Measurements from ENCODE around the gene GPR55. TPM values are rescaled to one million over a fixed set of nuclear protein-coding genes. Genes with fewer than 3 reads are reported as not detected.

GPR55 gene
- total and polyA plus RNA-seq, 2 donors, result 1.9 to 2.1 TPM

GRCh38 chr2:230906471-230907230 lies 18.4 kb downstream of the GPR55 start:
- WGBS, result 94% methylated on average over 15 of the region's 15 CpGs
- no peak overlapping the region for H3K27ac ChIP-seq (ENCODE audit: low read depth in 1 of 2, low read length in 1 of 2)
- no peaks in the 10 kb centered on the region for H3K9me3 ChIP-seq (ENCODE audit: control insufficient read depth in 2 of 2, insufficient read depth in 1 of 2, low read length in 1 of 2)
- peaks cover 14 to 52% of the 10 kb centered on the region in 2 donors for H3K4me1 ChIP-seq (ENCODE audit: control insufficient read depth in 2 of 2, insufficient read depth in 2 of 2, low read length in 2 of 2)
- DNase-seq (ENCODE audit: low read depth in 6 of 9, low spot score in 9 of 9), result no peak
- H3K4me3 ChIP-seq (ENCODE audit: low read length in 2 of 2), result no peak overlapping the region
- peaks cover 0 to 4% of the 10 kb centered on the region in 2 donors for H3K36me3 ChIP-seq (ENCODE audit: control insufficient read depth in 2 of 2, insufficient read depth in 2 of 2, low read length in 1 of 2)
- no peaks in the 10 kb centered on the region for H3K27me3 ChIP-seq (ENCODE audit: control insufficient read depth in 2 of 2, insufficient read depth in 1 of 2, low read length in 1 of 2)

- peak overlapping the region; percentile 18 to 46 for H3K27ac ChIP-seq (ENCODE audit: low read depth in 1 of 2, low read length in 1 of 2)
- 36% methylated on average over 18 of the region's 18 CpGs for WGBS
- no peaks in the 10 kb centered on the region for H3K27me3 ChIP-seq (ENCODE audit: control insufficient read depth in 2 of 2, insufficient read depth in 1 of 2, low read length in 1 of 2)
- peaks cover 0 to 4% of the 10 kb centered on the region in 2 donors for H3K36me3 ChIP-seq (ENCODE audit: control insufficient read depth in 2 of 2, insufficient read depth in 2 of 2, low read length in 1 of 2)
- no peaks in the 10 kb centered on the region for H3K9me3 ChIP-seq (ENCODE audit: control insufficient read depth in 2 of 2, insufficient read depth in 1 of 2, low read length in 1 of 2)
- no peak overlapping the region for H3K4me3 ChIP-seq (ENCODE audit: low read length in 2 of 2)
- peaks cover 14 to 52% of the 10 kb centered on the region in 2 donors for H3K4me1 ChIP-seq (ENCODE audit: control insufficient read depth in 2 of 2, insufficient read depth in 2 of 2, low read length in 2 of 2)
- DNase-seq (ENCODE audit: low read depth in 6 of 9, low spot score in 9 of 9), result peak; percentile 50 to 95 (median 82)
These were observed 19.3 kb downstream of the GPR55 start for GRCh38 chr2:230905448-230906421.

DNA sequence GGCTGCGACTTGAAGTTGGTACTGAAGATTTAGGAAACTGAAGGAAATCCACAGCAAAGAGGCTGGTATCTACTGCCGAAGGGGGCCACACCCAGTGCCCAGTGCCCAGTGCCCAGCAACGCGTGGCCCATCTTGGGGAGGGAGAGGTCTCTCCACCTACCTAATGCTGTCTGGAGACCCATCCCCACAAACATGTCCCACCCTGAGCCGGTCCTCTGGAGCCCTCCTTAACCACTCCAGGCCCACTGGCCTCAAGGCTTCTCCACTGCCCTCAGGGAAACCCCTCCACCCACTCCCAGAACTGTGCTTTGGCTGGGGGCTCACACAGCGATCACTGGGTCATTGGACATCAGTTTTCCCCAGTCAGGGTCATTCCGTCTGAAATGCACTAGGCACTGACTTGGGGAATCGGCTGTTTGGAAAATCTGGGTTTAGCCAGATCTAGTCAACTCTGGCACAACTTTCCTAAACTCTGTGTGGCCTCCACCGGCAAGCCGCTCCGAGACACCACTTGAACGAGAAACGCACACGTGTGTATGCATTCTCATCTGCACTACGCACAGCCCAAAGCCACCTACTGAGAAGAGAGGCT lies 20.1 kb downstream of the GPR55 start:
- 83% methylated on average over 15 of the region's 15 CpGs for WGBS
- DNase-seq (ENCODE audit: low read depth in 6 of 9, low spot score in 9 of 9), result no peak
- Histone ChIP-seq H3K9me3 (ENCODE audit: control insufficient read depth in 2 of 2, insufficient read depth in 1 of 2, low read length in 1 of 2) (no peaks in the 10 kb centered on the region), H3K36me3 (ENCODE audit: control insufficient read depth in 2 of 2, insufficient read depth in 2 of 2, low read length in 1 of 2) (peaks cover 0 to 1% of the 10 kb centered on the region in 2 donors), H3K4me1 (ENCODE audit: control insufficient read depth in 2 of 2, insufficient read depth in 2 of 2, low read length in 2 of 2) (peaks cover 14 to 52% of the 10 kb centered on the region in 2 donors), H3K4me3 (ENCODE audit: low read length in 2 of 2) (no peak overlapping the region), H3K27ac (ENCODE audit: low read depth in 1 of 2, low read length in 1 of 2) (peak overlapping the region; percentile 18 to 20), H3K27me3 (ENCODE audit: control insufficient read depth in 2 of 2, insufficient read depth in 1 of 2, low read length in 1 of 2) (no peaks in the 10 kb centered on the region)

GRCh38 chr2:230903231-230904150 lies 21.6 kb downstream of the GPR55 start:
- Histone ChIP-seq H3K27ac (ENCODE audit: low read depth in 1 of 2, low read length in 1 of 2) (no peak overlapping the region), H3K4me3 (ENCODE audit: low read length in 2 of 2) (no peak overlapping the region), H3K9me3 (ENCODE audit: control insufficient read depth in 2 of 2, insufficient read depth in 1 of 2, low read length in 1 of 2) (no peaks in the 10 kb centered on the region), H3K27me3 (ENCODE audit: control insufficient read depth in 2 of 2, insufficient read depth in 1 of 2, low read length in 1 of 2) (no peaks in the 10 kb centered on the region), H3K36me3 (ENCODE audit: control insufficient read depth in 2 of 2, insufficient read depth in 2 of 2, low read length in 1 of 2) (no peaks in the 10 kb centered on the region), H3K4me1 (ENCODE audit: control insufficient read depth in 2 of 2, insufficient read depth in 2 of 2, low read length in 2 of 2) (peaks cover 14 to 52% of the 10 kb centered on the region in 2 donors)
- DNase-seq (ENCODE audit: low read depth in 6 of 9, low spot score in 9 of 9), result no peak
- WGBS, result 97% methylated on average over 19 of the region's 19 CpGs

DNA sequence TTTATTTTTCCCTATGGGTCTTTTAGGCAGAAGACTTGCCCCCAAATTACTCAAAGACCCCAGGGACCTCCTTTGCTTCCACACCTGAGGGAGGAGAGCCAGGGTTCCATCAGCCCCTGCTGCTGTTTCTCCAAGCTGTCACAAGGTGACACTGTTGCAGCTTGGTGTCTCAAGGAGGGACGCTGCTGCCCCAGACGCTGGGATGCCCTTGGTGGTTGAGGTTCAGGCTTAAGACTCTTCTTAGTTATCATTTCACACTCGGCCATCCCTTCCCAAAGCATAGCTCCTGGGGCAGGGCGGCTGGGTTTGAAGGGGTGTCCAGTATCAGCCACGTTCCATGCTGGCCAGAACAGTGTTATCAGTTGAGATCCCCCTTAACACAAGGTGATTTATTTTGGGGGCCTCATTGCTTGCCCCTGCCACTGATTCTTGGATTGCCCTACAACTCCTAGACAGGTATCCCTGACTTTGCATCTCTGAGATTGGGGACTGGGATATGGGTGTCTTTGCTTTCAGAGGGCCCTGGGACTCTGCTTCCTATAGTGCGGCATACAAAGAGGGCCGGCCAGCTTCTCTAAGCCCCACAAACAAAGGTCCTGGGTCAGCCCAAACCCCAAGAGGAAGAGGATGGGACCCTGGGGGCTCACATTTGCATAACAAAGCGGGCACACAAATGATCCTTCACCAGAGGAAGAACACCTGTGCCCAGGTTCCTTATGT lies 22.7 kb downstream of the GPR55 start:
- Histone ChIP-seq H3K27me3 (ENCODE audit: control insufficient read depth in 2 of 2, insufficient read depth in 1 of 2, low read length in 1 of 2) (no peaks in the 10 kb centered on the region), H3K4me3 (ENCODE audit: low read length in 2 of 2) (no peak overlapping the region), H3K36me3 (ENCODE audit: control insufficient read depth in 2 of 2, insufficient read depth in 2 of 2, low read length in 1 of 2) (no peaks in the 10 kb centered on the region), H3K27ac (ENCODE audit: low read depth in 1 of 2, low read length in 1 of 2) (no peak overlapping the region), H3K4me1 (ENCODE audit: control insufficient read depth in 2 of 2, insufficient read depth in 2 of 2, low read length in 2 of 2) (peaks cover 14 to 48% of the 10 kb centered on the region in 2 donors), H3K9me3 (ENCODE audit: control insufficient read depth in 2 of 2, insufficient read depth in 1 of 2, low read length in 1 of 2) (no peaks in the 10 kb centered on the region)
- 48% methylated on average over 8 of the region's 8 CpGs for WGBS
- DNase-seq (ENCODE audit: low read depth in 6 of 9, low spot score in 9 of 9), result peak in 4 of 9 donors; percentile 50 to 83 (median 72)

DNA sequence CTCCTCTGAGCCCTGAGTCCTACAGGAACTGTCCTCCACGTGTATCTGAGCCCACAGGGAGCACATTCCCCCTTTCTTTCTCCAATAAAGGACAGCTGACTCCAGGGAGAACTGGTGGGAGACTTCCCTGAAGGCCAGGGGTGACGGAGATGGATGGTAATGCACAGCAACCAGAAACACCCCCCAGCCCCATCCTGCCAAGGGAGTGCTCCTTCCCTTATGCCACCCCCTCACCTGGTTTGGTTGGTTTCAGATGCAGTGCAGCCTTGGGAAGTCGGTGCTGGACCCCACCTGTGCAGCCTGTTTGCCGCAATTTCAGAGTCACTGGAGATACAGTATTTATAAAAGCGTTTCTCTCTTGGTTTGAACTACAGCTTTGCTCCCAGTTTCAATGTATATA lies 24.0 kb downstream of the GPR55 start:
- no peaks in the 10 kb centered on the region for H3K36me3 ChIP-seq (ENCODE audit: control insufficient read depth in 2 of 2, insufficient read depth in 2 of 2, low read length in 1 of 2)
- no peak for DNase-seq (ENCODE audit: low read depth in 6 of 9, low spot score in 9 of 9)
- H3K4me3 ChIP-seq (ENCODE audit: low read length in 2 of 2), result no peak overlapping the region
- H3K27me3 ChIP-seq (ENCODE audit: control insufficient read depth in 2 of 2, insufficient read depth in 1 of 2, low read length in 1 of 2), result no peaks in the 10 kb centered on the region
- peaks cover 18 to 50% of the 10 kb centered on the region in 2 donors for H3K4me1 ChIP-seq (ENCODE audit: control insufficient read depth in 2 of 2, insufficient read depth in 2 of 2, low read length in 2 of 2)
- WGBS, result 91% methylated on average over 5 of the region's 5 CpGs
- H3K27ac ChIP-seq (ENCODE audit: low read depth in 1 of 2, low read length in 1 of 2), result no peak overlapping the region
- H3K9me3 ChIP-seq (ENCODE audit: control insufficient read depth in 2 of 2, insufficient read depth in 1 of 2, low read length in 1 of 2), result no peaks in the 10 kb centered on the region

DNA sequence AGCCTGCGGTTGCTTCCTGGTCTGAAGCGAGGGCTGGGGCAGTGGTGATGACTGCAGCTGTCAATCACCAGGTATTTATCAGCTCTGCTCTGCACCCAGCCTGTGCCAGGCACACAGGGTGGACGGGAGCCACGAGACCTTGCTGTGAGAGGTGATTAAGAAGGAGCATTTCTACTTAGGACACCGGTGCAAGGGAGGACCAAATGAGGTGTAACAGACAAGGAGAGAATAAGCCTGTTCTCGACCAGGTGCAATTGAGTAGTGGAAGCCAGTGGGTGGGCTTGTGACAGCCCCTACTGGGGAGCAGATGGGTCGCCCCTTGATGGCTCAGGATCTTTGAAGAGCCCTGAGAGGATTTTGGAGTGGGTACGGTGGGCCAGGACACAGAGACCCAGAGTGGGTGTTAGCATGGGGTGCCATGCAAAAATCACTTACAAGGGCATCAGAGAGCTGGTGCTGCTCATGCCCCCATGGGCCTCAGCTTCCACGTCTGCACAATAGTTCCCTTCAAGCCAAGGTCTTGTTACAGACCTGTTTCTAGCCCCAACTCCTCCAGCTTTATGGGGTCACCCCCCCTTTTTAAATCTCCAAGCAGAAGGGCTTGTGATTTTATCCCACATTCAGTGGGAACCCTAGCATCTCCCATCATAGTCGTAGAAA lies 24.6 kb downstream of the GPR55 start:
- H3K36me3 ChIP-seq (ENCODE audit: control insufficient read depth in 2 of 2, insufficient read depth in 2 of 2, low read length in 1 of 2), result no peaks in the 10 kb centered on the region
- no peak for DNase-seq (ENCODE audit: low read depth in 6 of 9, low spot score in 9 of 9)
- peaks cover 18 to 50% of the 10 kb centered on the region in 2 donors for H3K4me1 ChIP-seq (ENCODE audit: control insufficient read depth in 2 of 2, insufficient read depth in 2 of 2, low read length in 2 of 2)
- 78% methylated on average over 10 of the region's 10 CpGs for WGBS
- H3K9me3 ChIP-seq (ENCODE audit: control insufficient read depth in 2 of 2, insufficient read depth in 1 of 2, low read length in 1 of 2), result no peaks in the 10 kb centered on the region
- no peaks in the 10 kb centered on the region for H3K27me3 ChIP-seq (ENCODE audit: control insufficient read depth in 2 of 2, insufficient read depth in 1 of 2, low read length in 1 of 2)
- no peak overlapping the region for H3K27ac ChIP-seq (ENCODE audit: low read depth in 1 of 2, low read length in 1 of 2)
- no peak overlapping the region for H3K4me3 ChIP-seq (ENCODE audit: low read length in 2 of 2)

Data from thymus (tissue), 11 donors.